ENCODE measurements around the gene APEX1.

- TF ChIP-seq POLR2A (IDR thresholded peaks at IDR 0.05; ENCODE audit: low read depth, low read length), result no peak
- TF ChIP-seq POLR2AphosphoS5 (IDR thresholded peaks at IDR 0.05; ENCODE audit: low read depth, low read length), result no peak
Measured at GRCh38 chr14:20429801-20430669, 25.0 kb upstream of the APEX1 start.
